Liver (tissue), 9 donors: ENCODE data around the gene HNRNPA2B1. TPM values are rescaled to one million over a fixed set of nuclear protein-coding genes. Genes with fewer than 3 reads are reported as not detected.

Experiments used
- DNase-seq: peaks from one replicate; pipeline ENCODE4 v3.0.0-alpha.2; 2017; ENCODE audit warnings: low spot score
- H3K27ac ChIP-seq, 2 donors: one replicate each; pipeline ENCODE4 v1.7.0; 2013; ENCODE audit warnings: inconsistent platforms in 2 of 2, low read length in 2 of 2, control low read depth in 1 of 2, low read depth in 1 of 2, mild to moderate bottlenecking in 1 of 2
- H3K27me3 ChIP-seq, 4 donors: one replicate each; pipeline versions ENCODE4 v1.6.1 to v1.7.0; 2013; ENCODE audit warnings: low read length in 3 of 4, inconsistent platforms in 1 of 4, mild to moderate bottlenecking in 1 of 4, moderate library complexity in 1 of 4; ENCODE audit not compliant: control insufficient read depth in 4 of 4, insufficient read depth in 4 of 4
- H3K36me3 ChIP-seq, 4 donors: one replicate each; pipeline versions ENCODE4 v1.6.1 to v1.7.0; 2013; ENCODE audit warnings: low read length in 3 of 4, mild to moderate bottlenecking in 3 of 4, low read depth in 1 of 4, moderate library complexity in 1 of 4; ENCODE audit not compliant: control insufficient read depth in 4 of 4, insufficient read depth in 3 of 4
- H3K4me1 ChIP-seq, 4 donors: one replicate each; pipeline versions ENCODE4 v1.6.1 to v1.7.0; 2013; ENCODE audit warnings: low read length in 3 of 4, mild to moderate bottlenecking in 3 of 4, moderate library complexity in 1 of 4; ENCODE audit not compliant: control insufficient read depth in 4 of 4, insufficient read depth in 4 of 4
- H3K4me3 ChIP-seq, 3 donors: one replicate each; pipeline versions ENCODE4 v1.6.1 to v1.7.0; 2013; ENCODE audit warnings: low read length in 3 of 3, control low read depth in 1 of 3, low read depth in 1 of 3, mild to moderate bottlenecking in 1 of 3
- H3K9ac ChIP-seq, 2 donors: one replicate each; pipeline ENCODE4 v1.7.0; 2013; ENCODE audit warnings: low read length in 2 of 2, mild to moderate bottlenecking in 2 of 2, moderate library complexity in 2 of 2, control low read depth in 1 of 2, low read depth in 1 of 2
- H3K9me3 ChIP-seq, 4 donors: one replicate each; pipeline versions ENCODE4 v1.6.1 to v1.7.0; 2013; ENCODE audit warnings: low read length in 3 of 4; ENCODE audit not compliant: control insufficient read depth in 4 of 4
- EGR1 ChIP-seq, 2 donors: IDR thresholded peaks; 2 replicates each; pipeline ENCODE4 v1.6.1; 2016 to 2018; ENCODE audit warnings: antibody characterized with exemption in 2 of 2, low read depth in 2 of 2
- FOXA1 ChIP-seq: IDR thresholded peaks from 2 replicates; pipeline ENCODE4 v1.6.1; 2016; ENCODE audit warnings: antibody characterized with exemption
- FOXA2 ChIP-seq: IDR thresholded peaks from 2 replicates; pipeline ENCODE4 v1.6.1; 2016; ENCODE audit warnings: antibody characterized with exemption
- GABPA ChIP-seq, 2 donors: IDR thresholded peaks in 1 of 2; conservative IDR thresholded peaks in 1 of 2; 2 replicates each; pipeline ENCODE4 v1.6.1; 2016; ENCODE audit warnings: antibody characterized with exemption in 2 of 2, mild to moderate bottlenecking in 1 of 2, moderate library complexity in 1 of 2
- HNF4A ChIP-seq, 2 donors: conservative IDR thresholded peaks; 2 replicates each; pipeline ENCODE4 v1.6.1; 2016; ENCODE audit warnings: antibody characterized with exemption in 2 of 2, mild to moderate bottlenecking in 2 of 2
- HNF4G ChIP-seq: IDR thresholded peaks from 2 replicates; pipeline ENCODE4 v1.6.1; 2016; ENCODE audit warnings: antibody characterized with exemption
- JUND ChIP-seq, 2 donors: IDR thresholded peaks; 2 replicates each; pipeline ENCODE4 v1.6.1; 2016; ENCODE audit warnings: antibody characterized with exemption in 2 of 2
- NR2F2 ChIP-seq: IDR thresholded peaks from 2 replicates; pipeline ENCODE4 v1.6.1; 2016; ENCODE audit warnings: antibody characterized with exemption
- RAD21 ChIP-seq, 2 donors: IDR thresholded peaks; 2 replicates each; pipeline ENCODE4 v1.6.1; 2016; ENCODE audit warnings: antibody characterized with exemption in 2 of 2, mild to moderate bottlenecking in 2 of 2
- RXRA ChIP-seq, 2 donors: IDR thresholded peaks; 2 replicates each; pipeline ENCODE4 v1.6.1; 2017 to 2018; ENCODE audit warnings: antibody characterized with exemption in 2 of 2, mild to moderate bottlenecking in 1 of 2
- SP1 ChIP-seq: IDR thresholded peaks from 2 replicates; pipeline ENCODE4 v1.6.1; 2018; ENCODE audit warnings: antibody characterized with exemption, mild to moderate bottlenecking
- TAF1 ChIP-seq: conservative IDR thresholded peaks from 2 replicates; pipeline ENCODE4 v1.6.1; 2016; ENCODE audit warnings: antibody characterized with exemption, mild to moderate bottlenecking
- YY1 ChIP-seq: IDR thresholded peaks from 2 replicates; pipeline ENCODE4 v1.6.1; 2016; ENCODE audit warnings: antibody characterized with exemption, mild to moderate bottlenecking
- WGBS: extraction: QIAGEN DNeasy Blood & Tissue Kit; methylation state at CpG from one replicate; pipeline ENCODE4 v1.1.7; 2013; 5-methylcytosine and 5-hydroxymethylcytosine counted together
- polyA plus RNA-seq, 2 donors: library from polyadenylated mRNA; stranded (reverse) in 1 of 2; unstranded in 1 of 2; fragments of 200-250 nt in 1 of 2; fragments of >200 nt in 1 of 2; fragmentation: Nextera tagmentation in 1 of 2; extraction: Ambion mirVana in 1 of 2; gene quantifications; one replicate each; pipeline versions ENCODE4 v1.2.1 to v1.2.3, GENCODE V29; 2013 to 2015
- total RNA-seq, 2 donors: library from RNA; depleted of rRNA; stranded (reverse); fragments of >200 nt; gene quantifications; one replicate each; pipeline ENCODE4 v1.2.3, GENCODE V29; 2014
- TF ChIP-seq, protein P1 (sequence below): IDR thresholded peaks from 2 replicates; pipeline ENCODE4 v1.6.1; 2016; ENCODE audit warnings: antibody characterized with exemption
- TF ChIP-seq, protein P2 (sequence below): IDR thresholded peaks from 2 replicates; pipeline ENCODE4 v1.6.1; 2016; ENCODE audit warnings: antibody characterized with exemption
- TF ChIP-seq, protein P3 (sequence below): fragments of 150-350 bp; IDR thresholded peaks from 2 replicates; pipeline ENCODE4 v1.5.1; 2017; ENCODE audit warnings: improper control_type of control experiment, low read depth, low read length; ENCODE audit not compliant: missing input control
- TF ChIP-seq, protein P4 (sequence below): IDR thresholded peaks from 2 replicates; pipeline ENCODE4 v1.6.1; 2016; ENCODE audit warnings: antibody characterized with exemption
- TF ChIP-seq, protein P5 (sequence below): IDR thresholded peaks from 2 replicates; pipeline ENCODE4 v1.6.1; 2016; ENCODE audit warnings: antibody characterized with exemption, mild to moderate bottlenecking
- donor health status: healthy.
- donor health status: healthy.
- donor health status: healthy.
- donor health status: healthy.
- donor health status: healthy.

HNRNPA2B1 gene
- total and polyA plus RNA-seq, 4 donors, result 128 to 295 (median 181) TPM

DNA sequence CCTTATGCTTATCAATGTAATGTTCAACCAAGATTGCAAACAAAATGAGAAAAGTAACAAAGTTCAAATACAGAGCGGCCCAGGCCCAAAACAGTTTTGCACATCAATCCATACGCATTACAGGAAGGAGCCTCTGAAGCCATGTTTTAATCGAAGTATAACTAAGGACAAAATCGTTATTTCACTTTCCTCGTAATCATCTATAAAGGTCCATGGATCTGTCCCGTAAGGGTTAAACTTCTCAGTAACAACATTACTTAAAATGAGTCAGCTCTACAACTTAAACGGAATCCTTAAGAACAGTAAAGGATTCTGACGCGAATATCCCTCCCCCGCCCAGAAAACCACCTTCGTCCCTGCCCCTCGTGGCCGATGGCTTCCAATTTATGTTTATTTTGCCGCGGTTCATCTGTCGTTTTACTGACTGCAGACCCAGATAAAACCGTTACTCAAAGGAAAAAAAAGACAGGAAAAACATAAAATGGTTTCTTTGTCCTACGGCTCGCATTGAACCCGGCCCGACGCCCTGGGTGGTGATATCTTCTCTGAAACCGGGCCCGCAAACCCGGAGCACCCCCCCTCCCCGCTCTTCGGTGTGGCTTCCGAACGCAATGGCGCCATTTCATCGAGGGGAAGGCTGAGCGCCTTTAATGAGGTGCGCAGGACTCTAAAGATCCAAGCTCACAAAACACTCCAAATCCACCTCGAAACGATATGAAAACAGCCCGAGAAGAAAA, 1.1 kb downstream of the HNRNPA2B1 start:
- peak; percentile 66 for DNase-seq
- WGBS, result under 1% methylated on average over 36 of the region's 36 CpGs
- peaks cover 5 to 49% (median 31%) of the 10 kb centered on the region in 4 donors for H3K4me1 ChIP-seq

More for the DNA sequence above, 1.1 kb downstream of the HNRNPA2B1 start:
- Histone ChIP-seq H3K9me3 (no peaks in the 10 kb centered on the region), H3K36me3 (peaks cover 8 to 29% (median 26%) of the 10 kb centered on the region in 4 donors), H3K27ac (peak overlapping the region; percentile 98 to 99), H3K4me3 (peak overlapping the region; percentile 67 to 99 (median 82)), H3K9ac (peak overlapping the region; percentile 99 to 100), H3K27me3 (no peaks in the 10 kb centered on the region)
- TF ChIP-seq, protein P1, sequence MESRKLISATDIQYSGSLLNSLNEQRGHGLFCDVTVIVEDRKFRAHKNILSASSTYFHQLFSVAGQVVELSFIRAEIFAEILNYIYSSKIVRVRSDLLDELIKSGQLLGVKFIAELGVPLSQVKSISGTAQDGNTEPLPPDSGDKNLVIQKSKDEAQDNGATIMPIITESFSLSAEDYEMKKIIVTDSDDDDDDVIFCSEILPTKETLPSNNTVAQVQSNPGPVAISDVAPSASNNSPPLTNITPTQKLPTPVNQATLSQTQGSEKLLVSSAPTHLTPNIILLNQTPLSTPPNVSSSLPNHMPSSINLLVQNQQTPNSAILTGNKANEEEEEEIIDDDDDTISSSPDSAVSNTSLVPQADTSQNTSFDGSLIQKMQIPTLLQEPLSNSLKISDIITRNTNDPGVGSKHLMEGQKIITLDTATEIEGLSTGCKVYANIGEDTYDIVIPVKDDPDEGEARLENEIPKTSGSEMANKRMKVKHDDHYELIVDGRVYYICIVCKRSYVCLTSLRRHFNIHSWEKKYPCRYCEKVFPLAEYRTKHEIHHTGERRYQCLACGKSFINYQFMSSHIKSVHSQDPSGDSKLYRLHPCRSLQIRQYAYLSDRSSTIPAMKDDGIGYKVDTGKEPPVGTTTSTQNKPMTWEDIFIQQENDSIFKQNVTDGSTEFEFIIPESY, result no peak
- no peak for TF ChIP-seq RAD21 (IDR thresholded peaks at IDR 0.05)
- TF ChIP-seq, protein P2, sequence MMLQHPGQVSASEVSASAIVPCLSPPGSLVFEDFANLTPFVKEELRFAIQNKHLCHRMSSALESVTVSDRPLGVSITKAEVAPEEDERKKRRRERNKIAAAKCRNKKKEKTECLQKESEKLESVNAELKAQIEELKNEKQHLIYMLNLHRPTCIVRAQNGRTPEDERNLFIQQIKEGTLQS, result no peak
- no peak for TF ChIP-seq YY1
- peak in 1 of 2 donors; percentile 12 for TF ChIP-seq HNF4A (conservative IDR thresholded peaks at IDR 0.05)
- peak; percentile 64 for TF ChIP-seq TAF1
- TF ChIP-seq HNF4G, result no peak
- TF ChIP-seq RXRA (IDR thresholded peaks at IDR 0.05), result no peak
- TF ChIP-seq EGR1 (IDR thresholded peaks at IDR 0.05; ENCODE audit: low read depth in 2 of 2), result no peak
- TF ChIP-seq, protein P3, sequence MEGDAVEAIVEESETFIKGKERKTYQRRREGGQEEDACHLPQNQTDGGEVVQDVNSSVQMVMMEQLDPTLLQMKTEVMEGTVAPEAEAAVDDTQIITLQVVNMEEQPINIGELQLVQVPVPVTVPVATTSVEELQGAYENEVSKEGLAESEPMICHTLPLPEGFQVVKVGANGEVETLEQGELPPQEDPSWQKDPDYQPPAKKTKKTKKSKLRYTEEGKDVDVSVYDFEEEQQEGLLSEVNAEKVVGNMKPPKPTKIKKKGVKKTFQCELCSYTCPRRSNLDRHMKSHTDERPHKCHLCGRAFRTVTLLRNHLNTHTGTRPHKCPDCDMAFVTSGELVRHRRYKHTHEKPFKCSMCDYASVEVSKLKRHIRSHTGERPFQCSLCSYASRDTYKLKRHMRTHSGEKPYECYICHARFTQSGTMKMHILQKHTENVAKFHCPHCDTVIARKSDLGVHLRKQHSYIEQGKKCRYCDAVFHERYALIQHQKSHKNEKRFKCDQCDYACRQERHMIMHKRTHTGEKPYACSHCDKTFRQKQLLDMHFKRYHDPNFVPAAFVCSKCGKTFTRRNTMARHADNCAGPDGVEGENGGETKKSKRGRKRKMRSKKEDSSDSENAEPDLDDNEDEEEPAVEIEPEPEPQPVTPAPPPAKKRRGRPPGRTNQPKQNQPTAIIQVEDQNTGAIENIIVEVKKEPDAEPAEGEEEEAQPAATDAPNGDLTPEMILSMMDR, result no peak
- no peak for TF ChIP-seq NR2F2
- TF ChIP-seq FOXA2, result no peak
- no peak for TF ChIP-seq FOXA1
- TF ChIP-seq, protein P4, sequence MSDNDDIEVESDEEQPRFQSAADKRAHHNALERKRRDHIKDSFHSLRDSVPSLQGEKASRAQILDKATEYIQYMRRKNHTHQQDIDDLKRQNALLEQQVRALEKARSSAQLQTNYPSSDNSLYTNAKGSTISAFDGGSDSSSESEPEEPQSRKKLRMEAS, result no peak
- TF ChIP-seq, protein P5, sequence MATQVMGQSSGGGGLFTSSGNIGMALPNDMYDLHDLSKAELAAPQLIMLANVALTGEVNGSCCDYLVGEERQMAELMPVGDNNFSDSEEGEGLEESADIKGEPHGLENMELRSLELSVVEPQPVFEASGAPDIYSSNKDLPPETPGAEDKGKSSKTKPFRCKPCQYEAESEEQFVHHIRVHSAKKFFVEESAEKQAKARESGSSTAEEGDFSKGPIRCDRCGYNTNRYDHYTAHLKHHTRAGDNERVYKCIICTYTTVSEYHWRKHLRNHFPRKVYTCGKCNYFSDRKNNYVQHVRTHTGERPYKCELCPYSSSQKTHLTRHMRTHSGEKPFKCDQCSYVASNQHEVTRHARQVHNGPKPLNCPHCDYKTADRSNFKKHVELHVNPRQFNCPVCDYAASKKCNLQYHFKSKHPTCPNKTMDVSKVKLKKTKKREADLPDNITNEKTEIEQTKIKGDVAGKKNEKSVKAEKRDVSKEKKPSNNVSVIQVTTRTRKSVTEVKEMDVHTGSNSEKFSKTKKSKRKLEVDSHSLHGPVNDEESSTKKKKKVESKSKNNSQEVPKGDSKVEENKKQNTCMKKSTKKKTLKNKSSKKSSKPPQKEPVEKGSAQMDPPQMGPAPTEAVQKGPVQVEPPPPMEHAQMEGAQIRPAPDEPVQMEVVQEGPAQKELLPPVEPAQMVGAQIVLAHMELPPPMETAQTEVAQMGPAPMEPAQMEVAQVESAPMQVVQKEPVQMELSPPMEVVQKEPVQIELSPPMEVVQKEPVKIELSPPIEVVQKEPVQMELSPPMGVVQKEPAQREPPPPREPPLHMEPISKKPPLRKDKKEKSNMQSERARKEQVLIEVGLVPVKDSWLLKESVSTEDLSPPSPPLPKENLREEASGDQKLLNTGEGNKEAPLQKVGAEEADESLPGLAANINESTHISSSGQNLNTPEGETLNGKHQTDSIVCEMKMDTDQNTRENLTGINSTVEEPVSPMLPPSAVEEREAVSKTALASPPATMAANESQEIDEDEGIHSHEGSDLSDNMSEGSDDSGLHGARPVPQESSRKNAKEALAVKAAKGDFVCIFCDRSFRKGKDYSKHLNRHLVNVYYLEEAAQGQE, result peak; percentile 17
- no peak for TF ChIP-seq GABPA (IDR thresholded peaks at IDR 0.05 in 1 of 2, conservative IDR thresholded peaks at IDR 0.05 in 1 of 2)
- TF ChIP-seq JUND (IDR thresholded peaks at IDR 0.05), result no peak
- TF ChIP-seq SP1, result no peak
